ENCODE measurements around the gene PKP4.

PKP4 gene

DNA sequence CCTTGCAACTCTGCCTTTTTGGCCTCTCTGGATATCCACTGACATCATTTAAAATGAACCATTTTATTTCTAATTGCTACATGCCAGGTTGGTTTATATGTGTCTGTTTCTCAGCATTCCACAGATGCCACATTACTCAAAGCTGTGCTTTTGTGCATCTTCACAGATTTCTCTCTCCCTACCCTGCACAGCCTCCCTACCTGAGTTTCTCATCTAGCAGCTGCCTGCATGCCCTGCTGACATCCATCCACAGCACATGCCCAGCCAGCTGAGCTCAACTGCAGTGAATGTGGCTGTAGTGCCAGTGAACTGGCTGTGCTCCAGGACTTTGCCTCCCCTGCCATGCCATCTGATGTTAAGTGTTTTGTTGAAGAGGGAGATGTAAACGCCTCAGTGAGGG is 44.5 kb downstream of the PKP4 start:
- H3F3A ChIP-seq (ENCODE audit: insufficient read depth): no peaks in the 10 kb centered on the region
- H3K79me2 ChIP-seq (ENCODE audit: insufficient read depth, low read length): no peaks in the 10 kb centered on the region
- no peaks in the 10 kb centered on the region for H3K9me2 ChIP-seq (replicated peaks; ENCODE audit: insufficient read depth, low read length)
- H3K36me3 ChIP-seq (ENCODE audit: low read length): no peaks in the 10 kb centered on the region
- no peak for TF ChIP-seq EZH2phosphoT487 (conservative IDR thresholded peaks at IDR 0.05; ENCODE audit: low read length)
- TF ChIP-seq, protein P1, sequence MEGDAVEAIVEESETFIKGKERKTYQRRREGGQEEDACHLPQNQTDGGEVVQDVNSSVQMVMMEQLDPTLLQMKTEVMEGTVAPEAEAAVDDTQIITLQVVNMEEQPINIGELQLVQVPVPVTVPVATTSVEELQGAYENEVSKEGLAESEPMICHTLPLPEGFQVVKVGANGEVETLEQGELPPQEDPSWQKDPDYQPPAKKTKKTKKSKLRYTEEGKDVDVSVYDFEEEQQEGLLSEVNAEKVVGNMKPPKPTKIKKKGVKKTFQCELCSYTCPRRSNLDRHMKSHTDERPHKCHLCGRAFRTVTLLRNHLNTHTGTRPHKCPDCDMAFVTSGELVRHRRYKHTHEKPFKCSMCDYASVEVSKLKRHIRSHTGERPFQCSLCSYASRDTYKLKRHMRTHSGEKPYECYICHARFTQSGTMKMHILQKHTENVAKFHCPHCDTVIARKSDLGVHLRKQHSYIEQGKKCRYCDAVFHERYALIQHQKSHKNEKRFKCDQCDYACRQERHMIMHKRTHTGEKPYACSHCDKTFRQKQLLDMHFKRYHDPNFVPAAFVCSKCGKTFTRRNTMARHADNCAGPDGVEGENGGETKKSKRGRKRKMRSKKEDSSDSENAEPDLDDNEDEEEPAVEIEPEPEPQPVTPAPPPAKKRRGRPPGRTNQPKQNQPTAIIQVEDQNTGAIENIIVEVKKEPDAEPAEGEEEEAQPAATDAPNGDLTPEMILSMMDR (IDR thresholded peaks at IDR 0.05; ENCODE audit: insufficient read depth, low read length, poor library complexity, severe bottlenecking): no peak
- H3K9me3 ChIP-seq (ENCODE audit: insufficient read depth, low read length): no peaks in the 10 kb centered on the region
- H3K4me2 ChIP-seq (ENCODE audit: low read depth, low read length, poor library complexity, severe bottlenecking): no peak overlapping the region
- H3K27me3 ChIP-seq (ENCODE audit: low read length): no peaks in the 10 kb centered on the region
- no peak overlapping the region for H2AFZ ChIP-seq (ENCODE audit: low read depth, low read length, severe bottlenecking)
- no peak overlapping the region for H3K9ac ChIP-seq (ENCODE audit: low read length)
- no peak overlapping the region for H3K4me3 ChIP-seq (ENCODE audit: insufficient read depth, low read length, poor library complexity, severe bottlenecking)
- H3K27ac ChIP-seq (ENCODE audit: low read depth, low read length): no peak overlapping the region
- no peaks in the 10 kb centered on the region for H4K20me1 ChIP-seq (ENCODE audit: low read depth, low read length)

DNA sequence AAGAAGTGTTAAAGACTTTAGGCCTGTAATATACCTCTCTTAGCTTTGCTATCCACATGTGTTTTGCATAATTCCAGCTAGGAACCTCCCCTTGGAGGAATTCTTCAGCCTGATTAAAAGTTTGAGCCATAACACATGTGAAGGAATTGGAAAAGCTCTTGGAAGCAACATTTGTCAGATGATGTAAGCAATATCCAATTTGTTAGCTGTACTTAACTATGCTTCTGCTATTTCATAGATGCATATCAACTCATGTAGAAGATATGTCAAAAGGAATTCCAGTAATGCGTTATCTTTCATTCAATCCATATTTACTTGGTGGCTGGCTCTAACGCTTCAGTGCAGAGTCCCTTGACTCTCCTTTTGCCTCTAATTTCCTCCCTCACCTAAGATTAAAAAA is 46.2 kb downstream of the PKP4 start:
- Histone ChIP-seq H2AFZ (ENCODE audit: low read depth, low read length, severe bottlenecking) (no peak overlapping the region), H4K20me1 (ENCODE audit: low read depth, low read length) (no peaks in the 10 kb centered on the region), H3K4me2 (ENCODE audit: low read depth, low read length, poor library complexity, severe bottlenecking) (no peak overlapping the region), H3K4me3 (ENCODE audit: insufficient read depth, low read length, poor library complexity, severe bottlenecking) (no peak overlapping the region), H3K9me2 (replicated peaks; ENCODE audit: insufficient read depth, low read length) (no peaks in the 10 kb centered on the region), H3K27ac (ENCODE audit: low read depth, low read length) (no peak overlapping the region), H3K9me3 (ENCODE audit: insufficient read depth, low read length) (no peaks in the 10 kb centered on the region), H3K79me2 (ENCODE audit: insufficient read depth, low read length) (no peaks in the 10 kb centered on the region), H3K36me3 (ENCODE audit: low read length) (no peaks in the 10 kb centered on the region), H3K9ac (ENCODE audit: low read length) (no peak overlapping the region), H3K27me3 (ENCODE audit: low read length) (no peaks in the 10 kb centered on the region), H3F3A (ENCODE audit: insufficient read depth) (no peaks in the 10 kb centered on the region)
- TF ChIP-seq, protein P1 (IDR thresholded peaks at IDR 0.05; ENCODE audit: insufficient read depth, low read length, poor library complexity, severe bottlenecking): no peak
- no peak for TF ChIP-seq EZH2phosphoT487 (conservative IDR thresholded peaks at IDR 0.05; ENCODE audit: low read length)

DNA sequence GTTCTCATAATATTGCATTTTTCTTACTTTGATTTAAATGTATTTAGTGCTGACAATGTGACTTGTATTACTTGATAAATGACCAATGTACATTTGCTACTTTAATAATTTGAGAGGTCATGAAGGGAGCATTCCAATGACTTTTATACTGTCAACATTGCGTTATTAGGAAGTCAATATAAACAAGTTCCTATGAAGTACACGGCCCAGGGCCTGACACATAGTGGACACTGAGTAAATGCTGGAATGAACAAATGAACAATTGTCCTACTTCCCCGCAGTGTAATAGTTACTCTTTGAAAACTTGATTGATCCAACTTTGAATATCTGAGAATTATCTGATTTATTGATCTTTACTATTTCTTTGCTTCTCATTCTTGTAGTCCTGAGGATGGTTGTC is 47.3 kb downstream of the PKP4 start:
- Histone ChIP-seq H3K27me3 (ENCODE audit: low read length) (no peaks in the 10 kb centered on the region), H3K9ac (ENCODE audit: low read length) (no peak overlapping the region), H3F3A (ENCODE audit: insufficient read depth) (no peaks in the 10 kb centered on the region), H3K9me3 (ENCODE audit: insufficient read depth, low read length) (no peaks in the 10 kb centered on the region), H3K4me2 (ENCODE audit: low read depth, low read length, poor library complexity, severe bottlenecking) (no peak overlapping the region), H3K79me2 (ENCODE audit: insufficient read depth, low read length) (no peaks in the 10 kb centered on the region), H3K27ac (ENCODE audit: low read depth, low read length) (no peak overlapping the region), H3K36me3 (ENCODE audit: low read length) (no peaks in the 10 kb centered on the region), H3K9me2 (replicated peaks; ENCODE audit: insufficient read depth, low read length) (no peaks in the 10 kb centered on the region), H2AFZ (ENCODE audit: low read depth, low read length, severe bottlenecking) (no peak overlapping the region), H3K4me3 (ENCODE audit: insufficient read depth, low read length, poor library complexity, severe bottlenecking) (no peak overlapping the region), H4K20me1 (ENCODE audit: low read depth, low read length) (no peaks in the 10 kb centered on the region)
- TF ChIP-seq EZH2phosphoT487 (conservative IDR thresholded peaks at IDR 0.05; ENCODE audit: low read length): no peak
- TF ChIP-seq, protein P1 (IDR thresholded peaks at IDR 0.05; ENCODE audit: insufficient read depth, low read length, poor library complexity, severe bottlenecking): no peak
